ENCODE data around the gene SCAI. TPM values are rescaled to one million over a fixed set of nuclear protein-coding genes. Genes with fewer than 3 reads are reported as not detected.

SCAI gene
- total and polyA plus RNA-seq, 2 experiments from 2014 or later: 13.3 to 35.0 TPM

GRCh38 chr9:125131778-125132177 is 11.6 kb downstream of the SCAI start:
- H4K20me1 ChIP-seq (replicated peaks; ENCODE audit: insufficient read depth): peaks cover 28% of the 10 kb centered on the region; the same call in 1 of the 2 replicates
- no peak for ATAC-seq
- no peak overlapping the region for H3K4me3 ChIP-seq
- H3K27me3 Mint-ChIP-seq (ENCODE audit: insufficient read depth, low read depth, poor library complexity): no peaks in the 10 kb centered on the region
- H3K4me1 ChIP-seq (ENCODE audit: insufficient read depth): no peaks in the 10 kb centered on the region
- no peaks in the 10 kb centered on the region; the same call in 2 of the 3 replicates for H3K4me1 Mint-ChIP-seq
- TF ChIP-seq JUNB (IDR thresholded peaks at IDR 0.05; ENCODE audit: unreplicated experiment) (no peak), ETS1 (IDR thresholded peaks at IDR 0.05) (no peak), REST (IDR thresholded peaks at IDR 0.05; ENCODE audit: unreplicated experiment) (no peak), EZH2phosphoT487 (IDR thresholded peaks at IDR 0.05; ENCODE audit: unreplicated experiment) (no peak), POLR2AphosphoS5 (IDR thresholded peaks at IDR 0.05; ENCODE audit: low read depth) (no peak), ZNF331 (CRISPR knock-in tag; IDR thresholded peaks at IDR 0.05; ENCODE audit: low read depth) (no peak), STAT1 (IDR thresholded peaks at IDR 0.05; ENCODE audit: unreplicated experiment) (no peak), CREB1 (CRISPR knock-in tag; IDR thresholded peaks at IDR 0.05; ENCODE audit: low read depth) (no peak), ZNF114 (CRISPR knock-in tag; IDR thresholded peaks at IDR 0.05) (no peak), CTCF (conservative IDR thresholded peaks at IDR 0.05; ENCODE audit: low read depth in 2 of 2) (no peak), NANOG (IDR thresholded peaks at IDR 0.05; ENCODE audit: borderline replicate concordance) (no peak), ZNF462 (CRISPR knock-in tag; IDR thresholded peaks at IDR 0.05) (no peak), EZH2 (IDR thresholded peaks at IDR 0.05; ENCODE audit: low read depth, unreplicated experiment) (no peak)
- DNase-seq (ENCODE audit: low spot score): no peak
- 0 out of 2 replicates have a peak, but pooled peaks cover 8% of the 10 kb centered on the region for H3F3A ChIP-seq (replicated peaks; ENCODE audit: low read depth)
- no peak overlapping the region for H3K4me3 Mint-ChIP-seq
- H3K27ac ChIP-seq (ENCODE audit: low read depth): no peak overlapping the region
- no peaks in the 10 kb centered on the region for H3K27me3 ChIP-seq (ENCODE audit: insufficient read depth)
- H3K79me2 ChIP-seq (replicated peaks; ENCODE audit: insufficient read depth): peaks cover 93% of the 10 kb centered on the region
- no peak overlapping the region for H3K4me2 ChIP-seq
- H2AFZ ChIP-seq: no peak overlapping the region
- no peaks in the 10 kb centered on the region; the same call in 2 of the 3 replicates for H3K36me3 Mint-ChIP-seq (ENCODE audit: low read depth)
- no peaks in the 10 kb centered on the region for H3K36me3 ChIP-seq (ENCODE audit: insufficient read depth)
- H3K9me2 ChIP-seq (ENCODE audit: insufficient read depth): no peaks in the 10 kb centered on the region
- H3K9me3 Mint-ChIP-seq: no peaks in the 10 kb centered on the region
- no peak overlapping the region for H3K27ac Mint-ChIP-seq
